Osteoblast (primary cell): ENCODE results near the gene TSPYL6. TPM values are rescaled to one million over a fixed set of nuclear protein-coding genes. Genes with fewer than 3 reads are reported as not detected.
"Not testable (repeated sequence)": the region's sequence is repeated elsewhere in the genome, so short reads cannot be mapped to it uniquely, and the experiment has no call there.

ENCODE experiments used
- DNase-seq: peaks from one replicate; pipeline ENCODE4 v3.0.0; 2011; ENCODE audit warnings: low spot score, mixed read lengths; ENCODE audit not compliant: insufficient read length; ENCODE audit errors: missing footprints
- H2AFZ ChIP-seq: 2 replicates; pipeline ENCODE4 v1.6.0; 2011; ENCODE audit warnings: mild to moderate bottlenecking, low read length
- H3K27ac ChIP-seq: 2 replicates; pipeline ENCODE4 v1.5.1; 2011; ENCODE audit warnings: mild to moderate bottlenecking, low read depth, low read length, moderate library complexity
- H3K27me3 ChIP-seq: 2 replicates; pipeline ENCODE4 v1.6.0; 2012; ENCODE audit warnings: mild to moderate bottlenecking, control low read depth, inconsistent platforms, low read length, moderate library complexity; ENCODE audit not compliant: insufficient read depth
- H3K36me3 ChIP-seq: 2 replicates; pipeline ENCODE4 v1.5.1; 2011; ENCODE audit warnings: mild to moderate bottlenecking, low read length, control low read depth, moderate library complexity; ENCODE audit not compliant: insufficient read depth
- H3K4me1 ChIP-seq: 2 replicates; pipeline ENCODE4 v1.5.1; 2011; ENCODE audit warnings: mild to moderate bottlenecking, low read length, control low read depth, moderate library complexity; ENCODE audit not compliant: insufficient read depth
- H3K4me2 ChIP-seq: 2 replicates; pipeline ENCODE4 v1.6.0; 2011; ENCODE audit warnings: mild to moderate bottlenecking, low read length; ENCODE audit not compliant: insufficient read depth
- H3K4me3 ChIP-seq: fragments of 200-600 bp; sonication (generic); 3 replicates; pipeline ENCODE4 v1.5.1; 2012; ENCODE audit warnings: mild to moderate bottlenecking, low read length, inconsistent platforms; ENCODE audit not compliant: insufficient read depth
- H3K79me2 ChIP-seq: 2 replicates; pipeline ENCODE4 v1.6.0; 2012; ENCODE audit warnings: mild to moderate bottlenecking, low read length, control low read depth, inconsistent platforms; ENCODE audit not compliant: insufficient read depth
- H3K9me3 ChIP-seq: 2 replicates; pipeline ENCODE4 v1.5.1; 2011; ENCODE audit warnings: low read depth, low read length, control low read depth
- H4K20me1 ChIP-seq: 2 replicates; pipeline ENCODE4 v1.6.0; 2012; ENCODE audit warnings: mild to moderate bottlenecking, low read length, control low read depth; ENCODE audit not compliant: insufficient read depth
- CTCF ChIP-seq: IDR thresholded peaks from 2 replicates; pipeline ENCODE4 v1.5.1; 2011; ENCODE audit warnings: mild to moderate bottlenecking, low read depth, low read length, moderate library complexity; ENCODE audit errors: extremely low read depth
- total RNA-seq: library from RNA; depleted of rRNA; stranded (reverse); fragments of >200 nt; gene quantifications from 2 replicates; pipeline ENCODE4 v1.2.3, GENCODE V29; 2012

Gene TSPYL6
- total RNA-seq = not detected in 2 replicates

DNA sequence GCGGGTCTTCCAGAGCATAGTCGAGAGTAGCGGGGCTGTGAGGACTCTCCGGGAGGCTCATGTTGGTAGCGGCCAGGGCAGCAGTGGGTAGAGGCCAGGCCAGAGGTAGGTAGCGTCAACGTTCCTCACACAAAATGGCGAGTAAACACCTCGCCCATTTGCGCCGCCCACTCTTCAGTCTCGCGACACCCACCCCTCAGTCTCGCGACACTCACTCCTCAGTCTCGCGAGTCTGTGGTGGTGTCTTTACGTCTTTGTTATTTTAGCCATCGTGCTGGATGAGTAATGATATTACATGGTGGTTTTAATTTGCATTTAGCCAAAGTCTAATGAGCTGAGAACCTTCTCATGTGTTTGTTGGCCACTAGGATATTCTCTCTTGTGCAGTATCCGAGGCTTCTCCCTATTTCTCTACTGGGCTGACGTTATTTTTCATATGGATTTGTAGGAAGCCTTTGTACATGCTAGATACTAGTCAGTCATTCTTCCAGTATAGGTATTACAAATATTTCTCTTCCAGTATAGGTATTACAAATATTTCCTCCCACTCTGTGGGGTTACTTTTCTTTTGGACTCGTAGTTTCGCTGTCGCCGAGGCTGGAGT is at the start of gene TSPYL6:
TSS of gene TSPYL6 (minus strand) at position 139 of the 604 bp plus-strand sequence. CDS start at position 61, 78 bp downstream.
- H3K27me3 ChIP-seq = no peaks in the 10 kb centered on the region
- no peak within 1 kb of the TSS for H3K4me3 ChIP-seq
- H3K36me3 ChIP-seq = no peaks in the 10 kb centered on the region
- H3K9me3 ChIP-seq = no peaks in the 10 kb centered on the region
- H3K4me2 ChIP-seq = no peak within 1 kb of the TSS
- no peaks in the 10 kb centered on the region for H4K20me1 ChIP-seq
- H2AFZ ChIP-seq = no peak within 1 kb of the TSS
- H3K79me2 ChIP-seq = no peaks in the 10 kb centered on the region
- H3K27ac ChIP-seq = no peak within 1 kb of the TSS
- no peak for TF ChIP-seq CTCF
- no peak for DNase-seq
- H3K4me1 ChIP-seq = peaks cover 16% of the 10 kb centered on the region

DNA sequence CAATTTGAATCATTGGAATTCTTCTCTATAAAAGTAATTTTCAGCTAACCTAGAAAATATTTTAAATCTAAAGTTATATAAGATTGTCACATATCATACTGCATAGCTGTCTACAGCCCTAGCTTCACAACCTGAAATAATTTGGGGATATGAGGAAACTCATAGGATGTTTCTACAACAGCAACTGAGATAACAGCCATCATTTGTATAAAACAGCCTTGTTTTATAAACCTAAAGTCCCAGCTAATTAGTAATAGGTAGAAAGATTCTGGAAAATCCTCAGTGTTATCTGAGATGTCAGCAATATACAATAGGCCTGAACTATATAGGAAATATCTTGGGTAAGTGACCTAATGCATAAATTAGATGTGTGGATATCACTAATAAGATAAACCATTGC is 47.6 kb upstream of the TSPYL6 start:
- Histone ChIP-seq H3K36me3 (no peaks in the 10 kb centered on the region), H3K4me2 (no peak overlapping the region), H4K20me1 (no peaks in the 10 kb centered on the region), H3K4me3 (no peak overlapping the region), H2AFZ (no peak overlapping the region), H3K4me1 (peaks cover 13% of the 10 kb centered on the region), H3K79me2 (no peaks in the 10 kb centered on the region), H3K9me3 (no peaks in the 10 kb centered on the region), H3K27me3 (no peaks in the 10 kb centered on the region), H3K27ac (no peak overlapping the region)
- TF ChIP-seq CTCF = no peak
- DNase-seq = no peak

GRCh38 chr2:54298514-54298913 is 42.5 kb upstream of the TSPYL6 start:
- Histone ChIP-seq H3K4me3 (no peak overlapping the region), H3K4me1 (peaks cover 4% of the 10 kb centered on the region), H3K4me2 (no peak overlapping the region), H3K27ac (no peak overlapping the region), H4K20me1 (no peaks in the 10 kb centered on the region), H3K36me3 (no peaks in the 10 kb centered on the region), H3K79me2 (no peaks in the 10 kb centered on the region), H3K9me3 (no peaks in the 10 kb centered on the region), H2AFZ (no peak overlapping the region), H3K27me3 (no peaks in the 10 kb centered on the region)
- no peak for TF ChIP-seq CTCF
- no peak for DNase-seq

DNA sequence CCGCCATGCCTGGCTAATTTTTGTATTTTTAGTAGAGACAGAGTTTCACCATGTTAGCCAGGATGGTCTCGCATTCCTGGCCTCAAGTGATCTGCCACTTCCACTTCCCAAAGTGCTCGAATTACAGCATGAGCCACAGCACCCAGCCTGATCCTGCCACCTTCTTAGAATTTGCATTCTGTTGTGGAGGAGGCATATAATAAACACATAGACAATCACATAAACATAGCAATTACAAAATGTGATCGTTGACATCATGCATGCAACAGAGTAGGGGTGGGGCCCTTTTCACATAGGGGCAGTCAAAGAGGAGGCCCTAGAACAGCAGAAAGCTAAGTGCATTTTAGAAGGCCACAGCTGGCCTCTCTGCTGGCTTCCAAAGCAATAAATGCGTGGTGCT is 39.9 kb upstream of the TSPYL6 start:
- peaks cover 4% of the 10 kb centered on the region for H3K4me1 ChIP-seq
- H3K4me3 ChIP-seq = no peak overlapping the region
- H3K27ac ChIP-seq = no peak overlapping the region
- no peak for TF ChIP-seq CTCF
- no peak for DNase-seq
- H4K20me1 ChIP-seq = no peaks in the 10 kb centered on the region
- H3K36me3 ChIP-seq = no peaks in the 10 kb centered on the region
- H3K9me3 ChIP-seq = no peaks in the 10 kb centered on the region
- no peaks in the 10 kb centered on the region for H3K79me2 ChIP-seq
- no peak overlapping the region for H3K4me2 ChIP-seq
- no peak overlapping the region for H2AFZ ChIP-seq
- no peaks in the 10 kb centered on the region for H3K27me3 ChIP-seq

DNA sequence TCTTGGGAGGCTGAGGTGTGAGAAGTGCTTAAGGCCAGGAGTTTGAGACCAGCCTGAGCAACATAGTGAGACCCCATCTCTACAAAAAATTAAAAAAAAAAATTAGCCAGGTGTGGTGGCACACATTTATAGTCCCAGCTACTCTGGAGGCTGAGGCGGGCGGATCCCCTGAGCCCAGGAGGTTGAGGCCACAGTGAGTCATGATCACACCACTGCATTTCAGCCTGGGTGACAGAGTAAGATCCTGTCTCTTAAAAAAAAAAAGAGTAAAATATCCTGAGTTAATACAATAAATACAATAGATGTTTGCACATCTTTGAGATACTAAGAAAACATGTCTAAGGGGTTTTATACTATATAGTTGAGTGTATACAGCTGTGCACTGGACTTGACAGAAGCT is 38.6 kb upstream of the TSPYL6 start:
- H3K27ac ChIP-seq, DNase-seq, H3K36me3 ChIP-seq, H3K27me3 ChIP-seq, H3K9me3 ChIP-seq, H3K4me2 ChIP-seq, H3K4me1 ChIP-seq, H2AFZ ChIP-seq, H3K79me2 ChIP-seq, H4K20me1 ChIP-seq, H3K4me3 ChIP-seq: not testable (repeated sequence)
